ENCODE measurements around the gene APBA2. TPM values are rescaled to one million over a fixed set of nuclear protein-coding genes. Genes with fewer than 3 reads are reported as not detected.

Gene APBA2
- total RNA-seq, 4 donors from 2014 or later: 1.3 to 7.0 (median 2.4) TPM

DNA sequence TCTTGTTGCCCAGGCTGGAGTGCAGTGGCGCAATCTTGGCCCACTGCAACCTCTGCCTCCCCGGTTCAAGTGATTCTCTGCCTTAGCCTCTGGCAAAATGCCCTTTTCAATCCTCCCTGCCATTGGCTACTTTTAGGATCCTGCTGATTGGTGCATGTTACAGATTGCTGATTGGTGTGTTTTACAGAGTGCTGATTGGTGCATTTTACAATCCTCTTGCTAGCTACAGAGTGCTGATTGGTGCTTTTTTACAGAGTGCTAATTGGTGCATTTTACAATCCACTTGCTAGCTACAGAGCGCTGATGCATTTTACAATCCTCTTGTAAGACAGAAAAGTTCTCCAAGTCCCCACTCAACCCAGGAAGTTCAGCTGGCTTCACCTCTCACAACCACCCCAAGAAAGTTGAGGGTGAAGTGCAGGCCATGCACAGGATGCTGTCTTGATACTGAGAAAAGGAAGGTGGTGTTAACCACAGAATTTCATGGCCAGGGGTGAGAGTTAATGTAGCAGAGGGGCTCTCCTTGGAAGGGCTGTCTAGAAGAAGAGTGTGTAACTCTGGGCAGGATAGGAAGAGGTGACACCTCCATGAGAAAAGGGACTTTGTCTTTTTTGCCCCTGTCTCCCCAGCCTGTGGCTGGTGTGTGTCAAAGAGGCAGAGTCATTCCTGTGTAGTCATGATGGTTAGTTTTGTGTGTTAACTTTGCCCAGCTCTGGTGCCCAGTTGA, 145.9 kb downstream of the APBA2 start:
- WGBS: 96% methylated on average over 3 of the region's 3 CpGs
- DNase-seq (ENCODE audit: low spot score in 2 of 2): no peak
- no peaks in the 10 kb centered on the region for H3K9me3 ChIP-seq
- no peaks in the 10 kb centered on the region for H3K36me3 ChIP-seq
- TF ChIP-seq POLR2AphosphoS5 (IDR thresholded peaks at IDR 0.05): no peak
- TF ChIP-seq, protein P1, sequence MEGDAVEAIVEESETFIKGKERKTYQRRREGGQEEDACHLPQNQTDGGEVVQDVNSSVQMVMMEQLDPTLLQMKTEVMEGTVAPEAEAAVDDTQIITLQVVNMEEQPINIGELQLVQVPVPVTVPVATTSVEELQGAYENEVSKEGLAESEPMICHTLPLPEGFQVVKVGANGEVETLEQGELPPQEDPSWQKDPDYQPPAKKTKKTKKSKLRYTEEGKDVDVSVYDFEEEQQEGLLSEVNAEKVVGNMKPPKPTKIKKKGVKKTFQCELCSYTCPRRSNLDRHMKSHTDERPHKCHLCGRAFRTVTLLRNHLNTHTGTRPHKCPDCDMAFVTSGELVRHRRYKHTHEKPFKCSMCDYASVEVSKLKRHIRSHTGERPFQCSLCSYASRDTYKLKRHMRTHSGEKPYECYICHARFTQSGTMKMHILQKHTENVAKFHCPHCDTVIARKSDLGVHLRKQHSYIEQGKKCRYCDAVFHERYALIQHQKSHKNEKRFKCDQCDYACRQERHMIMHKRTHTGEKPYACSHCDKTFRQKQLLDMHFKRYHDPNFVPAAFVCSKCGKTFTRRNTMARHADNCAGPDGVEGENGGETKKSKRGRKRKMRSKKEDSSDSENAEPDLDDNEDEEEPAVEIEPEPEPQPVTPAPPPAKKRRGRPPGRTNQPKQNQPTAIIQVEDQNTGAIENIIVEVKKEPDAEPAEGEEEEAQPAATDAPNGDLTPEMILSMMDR (IDR thresholded peaks at IDR 0.05): no peak
- TF ChIP-seq EP300 (IDR thresholded peaks at IDR 0.05): no peak
- no peak for TF ChIP-seq POLR2A (IDR thresholded peaks at IDR 0.05)
- no peak overlapping the region for H3K4me3 ChIP-seq
- H3K27ac ChIP-seq: no peak overlapping the region
- no peaks in the 10 kb centered on the region for H3K27me3 ChIP-seq
- no peaks in the 10 kb centered on the region for H3K4me1 ChIP-seq

- no peak overlapping the region for H3K27ac ChIP-seq
- WGBS: 68% methylated on average over 4 of the region's 4 CpGs
- H3K4me1 ChIP-seq: no peaks in the 10 kb centered on the region
- no peak overlapping the region for H3K4me3 ChIP-seq
- TF ChIP-seq, protein P1 (IDR thresholded peaks at IDR 0.05): no peak
- TF ChIP-seq POLR2A (IDR thresholded peaks at IDR 0.05): no peak
- no peak for TF ChIP-seq POLR2AphosphoS5 (IDR thresholded peaks at IDR 0.05)
- TF ChIP-seq EP300 (IDR thresholded peaks at IDR 0.05): no peak
- H3K27me3 ChIP-seq: no peaks in the 10 kb centered on the region
- H3K36me3 ChIP-seq: no peaks in the 10 kb centered on the region
- H3K9me3 ChIP-seq: no peaks in the 10 kb centered on the region
- DNase-seq (ENCODE audit: low spot score in 2 of 2): peak in 1 of 2 donors; percentile 35
Measured at GRCh38 chr15:29032229-29032625, 146.5 kb downstream of the APBA2 start.

GRCh38 chr15:29032751-29033150, 147.0 kb downstream of the APBA2 start:
- Histone ChIP-seq H3K36me3 (no peaks in the 10 kb centered on the region), H3K27ac (no peak overlapping the region), H3K27me3 (no peaks in the 10 kb centered on the region), H3K4me1 (no peaks in the 10 kb centered on the region), H3K4me3 (no peak overlapping the region), H3K9me3 (no peaks in the 10 kb centered on the region)
- DNase-seq (ENCODE audit: low spot score in 2 of 2): peak in 1 of 2 donors; percentile 49
- TF ChIP-seq POLR2A (IDR thresholded peaks at IDR 0.05) (no peak), EP300 (IDR thresholded peaks at IDR 0.05) (no peak), POLR2AphosphoS5 (IDR thresholded peaks at IDR 0.05) (no peak)
- TF ChIP-seq, protein P1 (IDR thresholded peaks at IDR 0.05): no peak
- WGBS: 79% methylated on average over 5 of the region's 5 CpGs

DNA sequence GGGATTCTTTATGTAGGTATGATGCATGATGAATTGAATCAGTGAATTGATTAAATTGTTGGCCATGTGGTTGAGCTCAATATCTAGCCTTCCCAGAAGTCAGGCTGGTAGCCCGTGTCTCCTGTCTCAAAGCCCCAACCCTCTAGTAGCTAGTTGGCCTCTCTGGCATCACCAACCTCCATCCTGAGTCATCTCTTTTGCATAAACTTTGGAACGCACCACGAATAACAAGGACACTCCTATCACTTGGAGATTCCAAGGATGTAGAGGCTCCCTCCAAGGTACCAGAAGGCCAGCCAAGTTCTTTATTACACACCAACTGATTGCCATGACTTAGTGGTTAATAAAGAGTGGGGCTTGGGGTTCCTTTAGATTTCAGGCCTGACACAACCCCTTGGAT, 148.4 kb downstream of the APBA2 start:
- DNase-seq (ENCODE audit: low spot score in 2 of 2): no peak
- H3K9me3 ChIP-seq: no peaks in the 10 kb centered on the region
- 44% methylated on average over 3 of the region's 3 CpGs for WGBS
- H3K27me3 ChIP-seq: no peaks in the 10 kb centered on the region
- no peaks in the 10 kb centered on the region for H3K36me3 ChIP-seq
- H3K4me1 ChIP-seq: no peaks in the 10 kb centered on the region
- H3K27ac ChIP-seq: no peak overlapping the region
- no peak for TF ChIP-seq POLR2AphosphoS5 (IDR thresholded peaks at IDR 0.05)
- TF ChIP-seq, protein P1 (IDR thresholded peaks at IDR 0.05): no peak
- TF ChIP-seq POLR2A (IDR thresholded peaks at IDR 0.05): no peak
- TF ChIP-seq EP300 (IDR thresholded peaks at IDR 0.05): no peak
- no peak overlapping the region for H3K4me3 ChIP-seq

GRCh38 chr15:29034593-29035335, 149.0 kb downstream of the APBA2 start:
- no peak for TF ChIP-seq POLR2AphosphoS5 (IDR thresholded peaks at IDR 0.05)
- TF ChIP-seq POLR2A (IDR thresholded peaks at IDR 0.05): no peak
- TF ChIP-seq EP300 (IDR thresholded peaks at IDR 0.05): no peak
- TF ChIP-seq, protein P1 (IDR thresholded peaks at IDR 0.05): no peak
- 80% methylated on average over 4 of the region's 4 CpGs for WGBS
- DNase-seq (ENCODE audit: low spot score in 2 of 2): peak in 1 of 2 donors; percentile 58

More at GRCh38 chr15:29034593-29035335, 149.0 kb downstream of the APBA2 start:
- H3K36me3 ChIP-seq: no peaks in the 10 kb centered on the region
- H3K9me3 ChIP-seq: no peaks in the 10 kb centered on the region
- no peak overlapping the region for H3K4me3 ChIP-seq
- H3K27ac ChIP-seq: no peak overlapping the region
- no peaks in the 10 kb centered on the region for H3K27me3 ChIP-seq
- no peaks in the 10 kb centered on the region for H3K4me1 ChIP-seq
